ENCODE results near the gene ITPR1.

DNA sequence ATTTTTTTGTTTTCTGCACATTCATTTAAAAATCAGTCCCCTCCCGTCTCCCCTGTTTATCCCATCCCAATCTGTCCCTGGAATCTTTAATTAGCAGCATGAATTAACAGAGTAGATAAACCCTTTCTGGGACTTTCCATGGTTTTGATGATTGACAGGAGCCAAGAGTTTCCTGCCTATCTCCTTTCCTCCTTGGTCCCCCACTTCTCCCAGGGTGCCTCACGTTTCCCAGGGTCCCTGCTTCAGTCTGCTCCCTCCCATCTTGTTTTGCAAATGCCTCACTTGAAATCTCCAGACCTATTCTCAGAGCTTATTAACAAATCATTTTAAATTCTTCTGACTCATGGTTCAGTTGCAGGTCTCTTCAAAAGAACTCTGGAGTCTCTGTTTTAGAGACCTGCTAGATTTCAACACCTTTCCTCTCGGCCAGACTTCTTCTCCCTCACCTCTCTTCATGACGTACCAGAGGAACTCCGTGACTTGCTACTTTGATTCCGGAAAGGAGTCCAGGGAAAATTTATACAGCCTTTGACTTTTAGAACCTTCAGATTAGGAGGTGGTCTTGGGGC, 238.5 kb downstream of the ITPR1 start:
- TF ChIP-seq, protein P1, sequence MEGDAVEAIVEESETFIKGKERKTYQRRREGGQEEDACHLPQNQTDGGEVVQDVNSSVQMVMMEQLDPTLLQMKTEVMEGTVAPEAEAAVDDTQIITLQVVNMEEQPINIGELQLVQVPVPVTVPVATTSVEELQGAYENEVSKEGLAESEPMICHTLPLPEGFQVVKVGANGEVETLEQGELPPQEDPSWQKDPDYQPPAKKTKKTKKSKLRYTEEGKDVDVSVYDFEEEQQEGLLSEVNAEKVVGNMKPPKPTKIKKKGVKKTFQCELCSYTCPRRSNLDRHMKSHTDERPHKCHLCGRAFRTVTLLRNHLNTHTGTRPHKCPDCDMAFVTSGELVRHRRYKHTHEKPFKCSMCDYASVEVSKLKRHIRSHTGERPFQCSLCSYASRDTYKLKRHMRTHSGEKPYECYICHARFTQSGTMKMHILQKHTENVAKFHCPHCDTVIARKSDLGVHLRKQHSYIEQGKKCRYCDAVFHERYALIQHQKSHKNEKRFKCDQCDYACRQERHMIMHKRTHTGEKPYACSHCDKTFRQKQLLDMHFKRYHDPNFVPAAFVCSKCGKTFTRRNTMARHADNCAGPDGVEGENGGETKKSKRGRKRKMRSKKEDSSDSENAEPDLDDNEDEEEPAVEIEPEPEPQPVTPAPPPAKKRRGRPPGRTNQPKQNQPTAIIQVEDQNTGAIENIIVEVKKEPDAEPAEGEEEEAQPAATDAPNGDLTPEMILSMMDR (IDR thresholded peaks at IDR 0.05; ENCODE audit: poor library complexity, severe bottlenecking) = no peak
- TF ChIP-seq TAF1 (IDR thresholded peaks at IDR 0.05; ENCODE audit: low read depth) (no peak), EZH2 (IDR thresholded peaks at IDR 0.05; ENCODE audit: borderline replicate concordance, insufficient read depth, low read length, poor library complexity, severe bottlenecking) (no peak), MXI1 (conservative IDR thresholded peaks at IDR 0.05; ENCODE audit: poor library complexity, severe bottlenecking) (no peak), POLR2AphosphoS5 (IDR thresholded peaks at IDR 0.05) (no peak)
- TF ChIP-seq, protein P2, sequence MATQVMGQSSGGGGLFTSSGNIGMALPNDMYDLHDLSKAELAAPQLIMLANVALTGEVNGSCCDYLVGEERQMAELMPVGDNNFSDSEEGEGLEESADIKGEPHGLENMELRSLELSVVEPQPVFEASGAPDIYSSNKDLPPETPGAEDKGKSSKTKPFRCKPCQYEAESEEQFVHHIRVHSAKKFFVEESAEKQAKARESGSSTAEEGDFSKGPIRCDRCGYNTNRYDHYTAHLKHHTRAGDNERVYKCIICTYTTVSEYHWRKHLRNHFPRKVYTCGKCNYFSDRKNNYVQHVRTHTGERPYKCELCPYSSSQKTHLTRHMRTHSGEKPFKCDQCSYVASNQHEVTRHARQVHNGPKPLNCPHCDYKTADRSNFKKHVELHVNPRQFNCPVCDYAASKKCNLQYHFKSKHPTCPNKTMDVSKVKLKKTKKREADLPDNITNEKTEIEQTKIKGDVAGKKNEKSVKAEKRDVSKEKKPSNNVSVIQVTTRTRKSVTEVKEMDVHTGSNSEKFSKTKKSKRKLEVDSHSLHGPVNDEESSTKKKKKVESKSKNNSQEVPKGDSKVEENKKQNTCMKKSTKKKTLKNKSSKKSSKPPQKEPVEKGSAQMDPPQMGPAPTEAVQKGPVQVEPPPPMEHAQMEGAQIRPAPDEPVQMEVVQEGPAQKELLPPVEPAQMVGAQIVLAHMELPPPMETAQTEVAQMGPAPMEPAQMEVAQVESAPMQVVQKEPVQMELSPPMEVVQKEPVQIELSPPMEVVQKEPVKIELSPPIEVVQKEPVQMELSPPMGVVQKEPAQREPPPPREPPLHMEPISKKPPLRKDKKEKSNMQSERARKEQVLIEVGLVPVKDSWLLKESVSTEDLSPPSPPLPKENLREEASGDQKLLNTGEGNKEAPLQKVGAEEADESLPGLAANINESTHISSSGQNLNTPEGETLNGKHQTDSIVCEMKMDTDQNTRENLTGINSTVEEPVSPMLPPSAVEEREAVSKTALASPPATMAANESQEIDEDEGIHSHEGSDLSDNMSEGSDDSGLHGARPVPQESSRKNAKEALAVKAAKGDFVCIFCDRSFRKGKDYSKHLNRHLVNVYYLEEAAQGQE (IDR thresholded peaks at IDR 0.05; ENCODE audit: borderline replicate concordance) = no peak

All from neural cell (in vitro differentiated cells).